H54 (cell line): ENCODE data around the gene FYB2.

Source experiments
- DNase-seq: peaks from one replicate; pipeline ENCODE4 v3.0.0; 2011; ENCODE audit warnings: low spot score, mixed read lengths; ENCODE audit not compliant: insufficient read length
- FAIRE-seq: peaks from 3 replicates; lab custom pipeline; 2011; peaks lifted over from hg19 to GRCh38; lab: Jason Lieb, UNC
- POLR2A ChIP-seq: IDR thresholded peaks from 2 replicates; pipeline ENCODE4 v1.6.1; 2011; ENCODE audit warnings: low read depth, mild to moderate bottlenecking, low read length

FYB2 gene

GRCh38 chr1:56819387-56819899 is at the start of gene FYB2:
Gene FYB2 (minus strand): TSS chr1:56819404. CDS start chr1:56819290, 114 bp downstream.
- FAIRE-seq: no peak
- no peak for TF ChIP-seq POLR2A
- no peak for DNase-seq

- no peak for TF ChIP-seq POLR2A
- FAIRE-seq (no peak), DNase-seq (no peak)
Observed at GRCh38 chr1:56868761-56869160, 49.6 kb upstream of the FYB2 start.

- DNase-seq (no peak), FAIRE-seq (no peak)
- TF ChIP-seq POLR2A: no peak
Observed at GRCh38 chr1:56867491-56867890, 48.3 kb upstream of the FYB2 start.

DNA sequence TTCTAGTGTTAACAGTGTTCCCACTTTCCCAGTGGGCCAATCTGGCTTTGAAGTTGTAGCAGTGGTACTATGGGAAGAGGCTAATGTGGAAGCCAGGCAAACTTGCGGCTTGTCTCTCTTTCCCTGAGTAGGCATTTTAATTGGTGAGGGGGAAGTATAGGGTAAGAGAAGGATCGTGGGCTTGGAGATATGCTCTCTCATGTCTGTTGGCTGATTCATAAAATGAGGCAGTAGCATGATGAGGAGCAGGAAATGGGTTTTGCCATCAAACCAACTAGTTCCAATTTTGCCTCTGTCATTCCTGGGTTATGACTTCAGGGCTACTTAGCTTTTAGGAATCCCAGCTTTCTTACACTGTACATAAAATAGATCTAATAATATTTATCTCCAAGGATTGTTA is 47.5 kb upstream of the FYB2 start:
- no peak for TF ChIP-seq POLR2A

DNA sequence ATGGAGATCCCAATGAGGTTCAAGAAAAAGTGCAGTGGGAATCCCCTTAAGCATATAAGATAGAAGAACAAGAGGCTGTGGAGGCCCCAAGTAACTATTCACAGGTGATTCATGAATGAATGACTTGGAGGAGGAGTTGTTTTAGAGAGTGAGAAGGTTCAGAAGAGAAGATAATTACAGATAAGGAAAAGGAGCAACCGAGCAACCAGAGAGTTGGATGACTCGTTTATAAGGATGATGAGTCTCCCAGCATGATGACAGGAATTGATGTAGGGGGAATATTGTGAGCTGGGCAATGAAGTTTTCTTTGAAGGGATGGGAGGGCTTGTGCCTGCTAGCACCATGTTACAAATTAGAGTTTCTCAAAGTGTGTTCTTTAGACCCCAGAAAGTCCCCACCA is 45.2 kb upstream of the FYB2 start:
- DNase-seq: no peak

More for the DNA sequence above, 47.5 kb upstream of the FYB2 start:
- DNase-seq (no peak), FAIRE-seq (no peak)

DNA sequence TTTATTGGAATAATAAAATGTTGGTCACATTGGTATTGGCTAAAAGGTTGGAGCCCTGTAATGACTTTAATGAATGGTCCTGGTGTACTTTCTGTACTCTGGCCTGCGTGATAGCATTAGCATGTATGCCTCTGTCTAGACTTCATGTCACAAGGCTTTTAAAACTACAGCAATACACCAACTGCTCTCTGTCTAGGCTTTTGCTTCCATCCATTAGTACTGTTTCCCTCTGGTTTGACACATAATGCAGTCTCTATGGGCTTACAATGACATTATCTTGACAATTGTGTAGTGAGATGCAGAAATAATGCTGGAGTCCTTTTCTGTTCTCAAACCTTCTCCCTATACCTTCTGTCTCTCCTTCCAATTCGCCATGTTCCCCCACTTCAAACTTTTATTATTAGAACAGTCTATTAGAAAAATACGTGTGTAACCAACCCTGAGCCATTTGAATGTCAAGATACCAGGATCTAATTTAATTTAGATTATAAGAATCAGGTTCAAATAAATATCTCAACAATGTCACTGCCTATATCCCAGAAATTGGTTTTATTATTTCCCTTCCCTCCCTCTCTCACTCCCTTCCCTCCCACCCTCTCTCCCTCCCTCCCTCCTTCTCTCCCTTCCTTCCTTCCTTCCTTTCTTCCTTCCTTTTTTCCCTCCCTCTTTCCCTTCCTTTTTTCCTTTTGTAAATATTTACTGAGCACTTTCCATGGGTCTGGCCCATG is 44.2 kb upstream of the FYB2 start:
- FAIRE-seq: no peak
- DNase-seq: no peak
- TF ChIP-seq POLR2A: no peak

More for the DNA sequence above, 45.2 kb upstream of the FYB2 start:
- no peak for FAIRE-seq
- TF ChIP-seq POLR2A: no peak

GRCh38 chr1:56859287-56859686 is 40.1 kb upstream of the FYB2 start:
- TF ChIP-seq POLR2A: no peak
- FAIRE-seq: no peak
- DNase-seq: no peak

DNA sequence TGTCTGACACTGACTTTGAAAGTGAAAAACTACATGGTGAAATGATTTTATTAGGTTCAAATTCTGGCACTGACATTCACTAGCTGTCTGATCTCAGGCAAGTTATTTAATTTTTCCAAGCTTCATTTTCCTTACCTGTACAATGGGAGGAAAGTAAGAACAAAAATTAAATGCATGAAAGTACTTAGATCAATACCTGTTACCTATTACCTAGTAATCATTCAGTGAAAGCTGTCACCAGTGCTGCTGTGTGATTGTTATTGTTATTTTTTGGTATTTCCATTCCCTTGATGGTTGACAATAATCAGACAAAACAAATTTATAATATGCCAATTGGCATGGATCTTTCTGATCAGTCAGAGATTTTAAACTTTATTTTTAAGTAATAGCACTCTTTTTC is 37.0 kb upstream of the FYB2 start:
- TF ChIP-seq POLR2A: no peak
- no peak for FAIRE-seq
- no peak for DNase-seq

GRCh38 chr1:56855190-56855589 is 36.0 kb upstream of the FYB2 start:
- FAIRE-seq (no peak), DNase-seq (no peak)
- TF ChIP-seq POLR2A: no peak

GRCh38 chr1:56854521-56855099 is 35.4 kb upstream of the FYB2 start, which contains the start of gene C8A:
Gene C8A (plus strand): TSS chr1:56854797. CDS start chr1:56854902, 105 bp downstream.
- no peak for FAIRE-seq
- DNase-seq: no peak
- TF ChIP-seq POLR2A: no peak

DNA sequence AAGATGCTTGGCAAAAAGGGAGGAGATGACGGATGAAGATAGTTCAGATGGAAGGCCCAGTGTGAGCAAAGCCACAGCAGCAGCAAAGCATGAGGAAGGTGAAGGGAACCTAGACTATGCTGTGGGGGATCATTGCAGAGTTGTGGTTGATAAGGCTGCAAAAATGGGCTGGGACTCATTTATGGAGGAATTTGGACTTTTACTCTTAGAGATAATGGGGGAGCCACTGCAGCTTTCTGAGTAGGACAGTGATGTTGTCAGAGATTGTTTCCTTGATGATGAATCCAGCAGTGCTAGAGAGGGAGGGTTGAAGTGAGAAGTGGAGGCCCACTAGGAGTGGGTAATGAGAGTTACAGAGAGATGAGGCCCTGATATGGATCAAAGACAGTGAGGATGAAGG is 33.3 kb upstream of the FYB2 start:
- DNase-seq (no peak), FAIRE-seq (no peak)
- no peak for TF ChIP-seq POLR2A

DNA sequence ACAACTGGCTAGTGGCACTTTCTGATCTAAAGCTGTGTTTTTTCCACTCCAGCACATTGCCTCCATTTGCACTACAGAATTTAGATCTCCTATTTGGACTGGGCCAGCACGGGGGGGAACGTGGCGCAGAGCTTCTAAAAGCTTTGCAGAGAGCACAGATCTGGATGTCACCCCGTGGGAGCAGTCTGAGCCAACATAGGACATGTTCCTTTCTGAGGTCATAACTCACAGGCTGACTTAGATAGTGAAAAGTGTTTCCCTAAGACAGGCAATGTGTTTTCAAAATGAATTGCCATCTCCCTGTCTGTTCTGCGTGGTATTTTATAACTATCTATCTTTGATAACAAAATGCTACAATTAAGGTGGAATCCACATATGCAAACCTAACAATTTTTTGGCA is 31.7 kb upstream of the FYB2 start:
- no peak for TF ChIP-seq POLR2A
- FAIRE-seq (no peak), DNase-seq (no peak)

DNA sequence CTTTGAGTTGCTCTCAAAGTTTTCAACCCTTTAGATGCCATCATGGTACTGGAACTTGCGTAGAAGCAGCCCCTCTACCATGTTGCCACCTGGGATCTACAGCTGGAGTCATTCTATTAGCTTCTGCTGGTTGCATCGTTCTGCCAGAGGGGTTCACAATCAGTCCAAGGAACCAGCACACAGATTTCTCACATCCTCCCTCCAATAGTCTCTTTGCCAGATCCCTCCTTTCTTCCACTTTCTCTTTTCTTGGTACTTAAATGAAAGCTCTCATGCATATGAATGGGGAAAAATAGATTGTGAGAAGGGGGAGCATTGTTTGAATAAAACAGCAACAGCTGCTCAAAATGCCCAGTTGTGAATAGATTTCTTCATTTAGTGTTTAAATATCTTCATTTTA is 31.2 kb upstream of the FYB2 start:
- DNase-seq: no peak
- TF ChIP-seq POLR2A: no peak
- no peak for FAIRE-seq

DNA sequence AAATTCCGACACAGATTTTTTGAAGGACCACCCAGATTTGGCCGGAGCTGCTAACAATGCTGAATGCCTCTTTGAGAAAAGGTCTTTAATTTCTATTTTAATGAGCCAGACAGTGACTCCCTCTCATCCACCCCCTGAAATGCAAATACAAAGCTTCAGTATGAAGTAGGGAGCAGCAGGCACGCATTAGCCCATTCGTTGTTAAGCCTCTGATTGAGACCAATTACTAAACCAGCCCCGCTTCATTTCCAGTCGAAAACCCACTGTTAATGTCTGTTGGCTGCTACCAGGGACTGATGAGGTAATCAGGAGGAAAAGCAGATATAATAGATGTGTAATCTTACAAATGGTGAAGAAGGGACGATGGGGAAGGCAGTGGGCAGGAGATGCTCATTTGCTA is 30.5 kb upstream of the FYB2 start:
- no peak for TF ChIP-seq POLR2A
- FAIRE-seq (no peak), DNase-seq (no peak)

DNA sequence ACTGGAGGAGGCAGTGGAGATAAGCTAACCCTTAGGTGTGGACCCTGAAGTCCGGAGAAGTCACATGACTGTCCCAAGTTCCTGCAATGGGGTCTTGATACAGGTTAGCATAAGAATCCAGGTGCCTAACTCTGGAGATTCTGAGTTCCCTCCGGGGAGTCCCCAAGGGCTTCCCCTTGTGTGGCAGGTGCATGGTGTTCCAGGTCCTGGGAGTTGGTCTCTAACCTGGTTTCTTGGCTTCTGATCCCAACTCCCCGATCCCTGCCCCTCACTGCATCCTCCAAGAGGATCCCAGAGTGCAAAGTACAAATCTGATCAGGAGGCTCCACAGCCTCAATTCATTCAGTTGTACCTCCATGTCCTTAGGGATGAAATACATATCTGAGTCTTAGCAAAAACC is 26.1 kb upstream of the FYB2 start:
- no peak for TF ChIP-seq POLR2A
- FAIRE-seq (no peak), DNase-seq (no peak)
